ENCODE measurements around the gene KCTD14.
"Not testable (repeated sequence)": the region's sequence is repeated elsewhere in the genome, so short reads cannot be mapped to it uniquely, and the experiment has no call there.

The KCTD14 gene

GRCh38 chr11:78039919-78040671 lies 17.0 kb upstream of the KCTD14 start:
- Mint-ChIP-seq H3K4me3 (peak overlapping the region; percentile 61 to 73), H3K27ac (peak overlapping the region; percentile 93), H3K9me3 (no peaks in the 10 kb centered on the region), H3K27me3 (peaks cover 0 to 8% of the 10 kb centered on the region in 2 donors), H3K36me3 (no peaks in the 10 kb centered on the region), H3K4me1 (peaks cover 7 to 11% of the 10 kb centered on the region in 2 donors)
- no peak for DNase-seq
- ATAC-seq (replicated peaks), result peak; percentile 61 to 70

DNA sequence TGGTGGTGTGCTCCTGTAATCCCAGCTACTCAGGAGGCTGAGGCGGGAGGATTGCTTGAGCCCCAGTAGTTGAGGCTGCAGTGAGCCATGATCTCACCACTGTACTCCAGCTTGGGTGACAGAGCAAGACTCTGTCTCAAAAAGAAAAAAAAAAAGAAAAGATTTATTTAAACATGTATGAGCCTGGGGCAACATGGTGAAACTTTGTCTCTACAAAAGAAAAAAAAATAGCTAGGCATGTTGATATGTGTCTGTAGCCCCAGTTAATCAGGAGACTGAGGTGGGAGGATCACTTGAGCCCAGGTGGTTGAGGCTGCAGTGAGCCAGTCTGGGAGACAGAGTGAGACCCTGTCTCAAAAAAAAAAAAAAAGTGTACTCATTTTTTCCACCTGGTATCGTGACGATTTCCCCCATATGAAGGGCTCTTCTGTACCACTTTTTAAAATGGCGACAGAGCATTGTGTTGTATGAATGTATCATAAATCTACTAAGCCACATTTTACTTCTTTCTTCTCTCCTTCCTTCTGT lies 16.4 kb upstream of the KCTD14 start:
- Mint-ChIP-seq H3K27me3 (peaks cover 0 to 6% of the 10 kb centered on the region in 2 donors), H3K27ac (peak overlapping the region; percentile 93), H3K4me3 (peak overlapping the region in 1 of 2 donors; percentile 61), H3K9me3 (no peaks in the 10 kb centered on the region), H3K36me3 (no peaks in the 10 kb centered on the region), H3K4me1 (peaks cover 9 to 11% of the 10 kb centered on the region in 2 donors)
- peak; percentile 25 to 36 for ATAC-seq (replicated peaks)
- DNase-seq, result no peak

DNA sequence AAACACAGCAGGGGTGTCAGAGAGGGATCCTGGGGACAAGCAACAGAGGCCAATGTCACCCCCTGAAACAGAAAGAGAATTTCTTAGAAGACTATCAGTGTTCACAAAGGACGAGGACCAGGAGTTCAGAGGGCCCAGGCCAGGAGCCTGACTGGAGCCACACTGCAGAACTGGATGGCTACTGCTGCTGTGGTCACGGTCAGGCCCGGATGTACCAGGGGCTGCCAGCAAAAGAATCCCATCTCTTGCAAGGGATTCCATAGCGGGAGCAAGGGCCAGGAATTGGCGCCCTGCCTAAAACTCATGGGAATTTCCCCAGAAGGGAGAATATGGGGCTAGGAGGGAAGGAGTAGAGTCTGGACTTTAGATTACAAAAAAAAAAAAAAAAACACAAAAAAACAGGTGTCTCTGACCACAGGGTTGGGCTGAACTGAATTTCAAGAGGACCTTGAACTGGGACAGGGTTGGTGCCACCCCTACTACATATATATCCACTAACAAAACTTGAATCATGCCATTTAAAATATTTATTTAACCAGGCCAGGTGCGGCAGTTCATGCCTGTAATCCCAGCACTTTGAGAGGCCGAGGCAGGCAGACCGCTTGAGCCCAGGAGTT lies 15.7 kb upstream of the KCTD14 start:
- Mint-ChIP-seq H3K9me3 (no peaks in the 10 kb centered on the region), H3K4me1 (peaks cover 10 to 11% of the 10 kb centered on the region in 2 donors), H3K36me3 (no peaks in the 10 kb centered on the region), H3K27me3 (no peaks in the 10 kb centered on the region), H3K4me3 (no peak overlapping the region), H3K27ac (no peak overlapping the region)
- DNase-seq (no peak), ATAC-seq (replicated peaks) (no peak)

DNA sequence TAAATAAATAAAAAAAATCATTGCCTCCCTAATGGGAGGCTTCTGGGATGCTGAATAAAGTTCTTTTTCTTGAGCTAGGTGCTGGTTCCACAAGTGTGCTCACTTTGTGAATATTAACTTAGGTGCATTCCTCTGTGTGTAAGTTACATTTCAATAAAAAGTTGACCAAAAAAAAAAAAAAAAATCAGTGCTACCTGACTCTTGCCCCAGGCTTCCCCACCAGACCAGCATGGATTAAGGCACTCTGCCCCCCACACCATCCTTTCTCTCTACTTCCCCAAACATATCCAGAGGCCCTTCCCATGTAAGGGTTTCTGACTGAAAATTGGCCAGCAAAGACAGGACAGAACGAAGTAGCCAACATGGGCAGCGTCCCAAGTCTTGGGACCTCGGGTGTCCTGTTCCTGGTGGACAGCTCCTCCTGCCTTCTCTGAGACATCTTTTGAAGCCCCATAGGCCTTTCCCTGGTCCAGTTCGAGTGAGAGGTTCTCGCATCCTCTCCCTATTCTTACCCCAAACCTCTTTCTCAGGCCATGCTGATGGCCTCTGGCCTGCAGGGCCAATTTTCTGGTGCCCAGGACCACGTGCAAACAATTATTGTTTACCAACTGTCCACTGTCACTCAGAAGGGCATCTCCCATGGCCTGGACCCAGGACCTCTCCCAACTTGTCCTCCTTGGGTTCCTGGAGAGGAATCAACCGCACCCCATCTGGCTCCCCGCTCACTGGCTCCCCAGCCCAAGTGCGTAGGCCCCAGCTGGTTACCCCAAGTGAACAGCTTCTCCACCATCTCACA lies 14.9 kb upstream of the KCTD14 start:
- DNase-seq (no peak), ATAC-seq (replicated peaks) (no peak)
- Mint-ChIP-seq H3K4me3 (no peak overlapping the region), H3K27me3 (no peaks in the 10 kb centered on the region), H3K36me3 (no peaks in the 10 kb centered on the region), H3K9me3 (no peaks in the 10 kb centered on the region), H3K4me1 (peaks cover 10 to 11% of the 10 kb centered on the region in 2 donors), H3K27ac (no peak overlapping the region)

DNA sequence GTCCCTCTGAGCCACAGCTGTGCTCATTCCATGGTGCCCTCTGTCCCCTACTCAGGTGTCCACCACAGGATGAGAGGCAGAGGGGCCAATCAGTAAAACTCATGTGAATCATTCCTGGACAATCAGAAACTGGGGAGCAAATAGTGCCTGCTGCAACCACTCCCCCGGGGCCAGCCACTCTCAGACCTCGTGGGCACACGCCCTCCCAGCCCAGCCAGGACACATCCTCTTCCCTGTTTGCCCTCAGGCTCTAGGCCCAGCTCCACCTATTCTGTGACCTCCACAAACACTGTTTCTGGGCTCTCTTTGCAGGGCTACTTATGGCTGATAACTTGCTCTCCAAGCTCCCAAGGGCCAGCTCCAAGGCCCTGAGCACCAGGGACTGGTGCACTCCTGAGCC lies 14.0 kb upstream of the KCTD14 start:
- ATAC-seq (replicated peaks) (no peak), DNase-seq (no peak)
- H3K27me3 Mint-ChIP-seq, result no peaks in the 10 kb centered on the region
- H3K4me1 Mint-ChIP-seq, result peaks cover 10 to 11% of the 10 kb centered on the region in 2 donors
- no peaks in the 10 kb centered on the region for H3K36me3 Mint-ChIP-seq
- H3K9me3 Mint-ChIP-seq, result no peaks in the 10 kb centered on the region
- no peak overlapping the region for H3K4me3 Mint-ChIP-seq
- peak overlapping the region; percentile 5 for H3K27ac Mint-ChIP-seq

- DNase-seq, result no peak
- no peak overlapping the region for H3K4me3 Mint-ChIP-seq
Observed at GRCh38 chr11:78036313-78036712, 13.2 kb upstream of the KCTD14 start.

GRCh38 chr11:78034623-78035022 lies 11.5 kb upstream of the KCTD14 start:
- Mint-ChIP-seq H3K9me3 (no peaks in the 10 kb centered on the region), H3K4me3 (no peak overlapping the region), H3K4me1 (peaks cover 2 to 5% of the 10 kb centered on the region in 2 donors), H3K27ac (no peak overlapping the region), H3K36me3 (no peaks in the 10 kb centered on the region), H3K27me3 (no peaks in the 10 kb centered on the region)
- no peak for ATAC-seq (replicated peaks)
- no peak for DNase-seq

More at GRCh38 chr11:78036313-78036712, 13.2 kb upstream of the KCTD14 start:
- Mint-ChIP-seq H3K4me1 (peaks cover 11 to 12% of the 10 kb centered on the region in 2 donors), H3K27me3 (no peaks in the 10 kb centered on the region), H3K36me3 (no peaks in the 10 kb centered on the region), H3K9me3 (no peaks in the 10 kb centered on the region), H3K27ac (no peak overlapping the region)
- ATAC-seq (replicated peaks), result no peak

DNA sequence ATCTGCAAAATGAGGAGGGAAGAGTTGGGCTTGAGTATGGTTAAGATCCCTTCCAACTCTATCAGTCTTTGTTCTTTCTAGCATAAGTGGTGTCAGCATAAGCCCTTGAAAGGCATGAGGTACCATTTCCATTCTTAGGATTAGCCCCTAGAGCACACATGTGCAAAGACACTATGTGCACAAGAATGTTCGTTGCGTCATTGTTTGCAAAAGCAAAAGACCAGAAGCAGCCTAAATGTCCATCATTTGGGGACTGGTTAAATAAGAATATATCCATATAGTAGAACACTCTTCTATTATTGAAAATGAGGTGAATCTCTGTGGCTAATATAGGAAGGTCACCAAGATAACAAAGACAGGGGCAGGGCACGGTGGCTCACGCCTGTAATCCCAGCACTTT lies 10.0 kb upstream of the KCTD14 start:
- peaks cover 0 to 5% of the 10 kb centered on the region in 2 donors for H3K4me1 Mint-ChIP-seq
- no peak for ATAC-seq (replicated peaks)
- H3K36me3 Mint-ChIP-seq, result no peaks in the 10 kb centered on the region
- H3K27me3 Mint-ChIP-seq, result no peaks in the 10 kb centered on the region
- H3K9me3 Mint-ChIP-seq, result peaks cover 0 to under 1% of the 10 kb centered on the region in 2 donors
- DNase-seq, result no peak
- no peak overlapping the region for H3K27ac Mint-ChIP-seq
- H3K4me3 Mint-ChIP-seq, result no peak overlapping the region

GRCh38 chr11:78032090-78032489 lies 9.0 kb upstream of the KCTD14 start:
- Mint-ChIP-seq H3K27ac (no peak overlapping the region), H3K4me3 (no peak overlapping the region), H3K27me3 (no peaks in the 10 kb centered on the region), H3K9me3 (peaks cover 4% of the 10 kb centered on the region in 2 donors), H3K4me1 (peaks cover 0 to 5% of the 10 kb centered on the region in 2 donors), H3K36me3 (no peaks in the 10 kb centered on the region)
- no peak for ATAC-seq (replicated peaks)
- DNase-seq, result no peak

DNA sequence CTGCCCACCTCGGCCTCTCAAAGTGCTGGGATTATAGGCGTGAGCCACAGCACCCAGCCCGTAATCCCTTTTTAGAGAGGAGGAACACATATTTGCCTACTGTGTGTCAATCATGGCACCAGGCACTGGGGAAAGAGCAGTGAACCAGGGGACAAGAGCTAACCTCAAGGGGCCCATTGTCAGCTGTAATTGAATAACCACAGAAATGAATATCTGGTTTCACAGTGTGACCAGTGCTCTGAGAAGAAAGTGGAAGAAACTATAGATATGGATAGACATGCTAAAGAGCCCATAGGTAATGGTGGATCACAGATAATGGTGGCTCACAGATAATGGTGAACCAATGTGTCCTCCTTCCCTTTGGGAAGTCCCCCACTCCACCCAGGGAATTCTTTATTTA lies 8.6 kb upstream of the KCTD14 start:
- no peaks in the 10 kb centered on the region for H3K27me3 Mint-ChIP-seq

GRCh38 chr11:78030429-78031325 lies 7.6 kb upstream of the KCTD14 start:
- Mint-ChIP-seq H3K36me3 (peaks cover 0 to 2% of the 10 kb centered on the region in 2 donors), H3K4me1 (peaks cover 0 to 5% of the 10 kb centered on the region in 2 donors), H3K27me3 (no peaks in the 10 kb centered on the region), H3K27ac (no peak overlapping the region), H3K9me3 (peaks cover 4% of the 10 kb centered on the region in 2 donors), H3K4me3 (no peak overlapping the region)
- DNase-seq, result no peak
- no peak for ATAC-seq (replicated peaks)

More for the DNA sequence above, 8.6 kb upstream of the KCTD14 start:
- peaks cover 0 to 5% of the 10 kb centered on the region in 2 donors for H3K4me1 Mint-ChIP-seq
- no peak for ATAC-seq (replicated peaks)
- no peaks in the 10 kb centered on the region for H3K36me3 Mint-ChIP-seq
- no peak overlapping the region for H3K4me3 Mint-ChIP-seq
- H3K9me3 Mint-ChIP-seq, result peaks cover 4% of the 10 kb centered on the region in 2 donors
- H3K27ac Mint-ChIP-seq, result no peak overlapping the region
- DNase-seq, result no peak

DNA sequence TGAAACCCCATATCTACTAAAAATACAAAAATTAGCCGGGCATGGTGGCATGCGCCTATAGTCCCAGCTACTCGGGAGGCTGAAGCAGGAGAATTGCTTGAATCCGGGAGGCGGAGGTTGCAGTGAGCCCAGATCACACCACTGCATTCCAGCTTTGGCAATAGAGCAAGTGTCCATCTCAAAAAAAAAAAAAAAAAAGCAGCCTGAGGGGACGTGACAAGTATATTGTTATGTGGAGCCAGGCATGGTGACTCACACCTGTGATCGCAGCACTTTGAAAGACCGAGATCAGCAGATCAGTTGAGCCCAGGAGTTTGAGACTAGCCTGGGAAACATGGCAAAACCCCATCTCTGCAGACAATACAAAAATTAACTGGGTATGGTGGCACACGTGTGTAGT lies 5.3 kb upstream of the KCTD14 start:
- H3K36me3 Mint-ChIP-seq; H3K27ac Mint-ChIP-seq; H3K4me1 Mint-ChIP-seq; H3K4me3 Mint-ChIP-seq; ATAC-seq (replicated peaks); H3K9me3 Mint-ChIP-seq; H3K27me3 Mint-ChIP-seq; DNase-seq: not testable (repeated sequence)

DNA sequence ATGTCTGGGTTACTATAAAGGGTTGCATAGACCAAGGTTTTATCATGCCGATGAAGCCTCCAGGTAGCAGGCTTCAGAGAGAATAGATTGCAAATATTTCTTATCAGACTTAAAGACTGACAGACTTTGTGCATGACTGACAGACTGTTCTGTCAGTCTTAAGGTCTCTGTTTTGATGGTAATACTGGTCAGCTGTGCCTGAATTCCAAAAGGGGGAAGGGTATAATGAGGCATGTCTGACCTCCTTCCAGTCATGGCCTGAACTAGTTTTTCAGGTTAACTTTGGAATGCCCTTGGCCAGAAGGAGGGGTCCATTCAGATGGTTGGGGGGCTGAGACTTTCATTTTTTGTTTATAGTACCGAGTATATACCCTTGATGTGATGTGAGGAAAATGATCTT lies 4.7 kb upstream of the KCTD14 start:
- Mint-ChIP-seq H3K4me3 (no peak overlapping the region), H3K27ac (no peak overlapping the region), H3K9me3 (peaks cover 4% of the 10 kb centered on the region in 2 donors), H3K4me1 (peaks cover 3 to 5% of the 10 kb centered on the region in 2 donors), H3K36me3 (peaks cover 0 to 2% of the 10 kb centered on the region in 2 donors), H3K27me3 (peaks cover 9 to 13% of the 10 kb centered on the region in 2 donors)
- DNase-seq (no peak), ATAC-seq (replicated peaks) (no peak)

All from stimulated activated naive B cell treated with anti-CD40 and anti-IgM and Interleukin-4, amounts not matched to agents 10 μg/mL and 1 μg/mL and 100 μg/mL, for 72 hours (primary cell).